GM18520 (cell line): ENCODE data around the gene GALNT18.

Source experiments
- ATAC-seq: cut with Tn5 transposase; IDR thresholded peaks from one replicate; pipeline ENCODE4 v1.9.1; 2021; ENCODE audit not compliant: unreplicated experiment

GALNT18 gene

GRCh38 chr11:11534981-11535380, 86.8 kb downstream of the GALNT18 start:
- no peak for ATAC-seq

GRCh38 chr11:11533751-11534150, 88.1 kb downstream of the GALNT18 start:
- ATAC-seq: no peak

DNA sequence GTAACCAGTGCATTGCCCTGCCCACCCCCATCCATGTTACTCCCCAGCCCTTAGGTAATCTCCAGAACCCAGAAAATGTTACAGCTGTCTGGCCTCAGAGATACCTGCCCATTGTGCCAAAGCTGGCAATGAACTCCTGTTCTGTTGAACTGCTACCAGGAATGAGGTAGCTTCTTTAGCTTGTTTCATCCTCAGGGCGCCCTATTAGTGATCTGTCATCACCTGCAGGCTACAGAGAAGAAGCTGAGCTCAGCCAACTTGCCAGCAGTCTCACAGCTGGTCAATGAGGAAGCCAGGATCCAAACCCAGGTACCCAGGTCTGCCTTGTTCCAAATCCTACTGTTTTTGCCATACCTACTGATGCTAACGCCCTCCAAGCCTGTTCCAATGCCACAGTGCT, 88.7 kb downstream of the GALNT18 start:
- ATAC-seq: no peak

- ATAC-seq: no peak
Observed at GRCh38 chr11:11532574-11532973, 89.2 kb downstream of the GALNT18 start.

DNA sequence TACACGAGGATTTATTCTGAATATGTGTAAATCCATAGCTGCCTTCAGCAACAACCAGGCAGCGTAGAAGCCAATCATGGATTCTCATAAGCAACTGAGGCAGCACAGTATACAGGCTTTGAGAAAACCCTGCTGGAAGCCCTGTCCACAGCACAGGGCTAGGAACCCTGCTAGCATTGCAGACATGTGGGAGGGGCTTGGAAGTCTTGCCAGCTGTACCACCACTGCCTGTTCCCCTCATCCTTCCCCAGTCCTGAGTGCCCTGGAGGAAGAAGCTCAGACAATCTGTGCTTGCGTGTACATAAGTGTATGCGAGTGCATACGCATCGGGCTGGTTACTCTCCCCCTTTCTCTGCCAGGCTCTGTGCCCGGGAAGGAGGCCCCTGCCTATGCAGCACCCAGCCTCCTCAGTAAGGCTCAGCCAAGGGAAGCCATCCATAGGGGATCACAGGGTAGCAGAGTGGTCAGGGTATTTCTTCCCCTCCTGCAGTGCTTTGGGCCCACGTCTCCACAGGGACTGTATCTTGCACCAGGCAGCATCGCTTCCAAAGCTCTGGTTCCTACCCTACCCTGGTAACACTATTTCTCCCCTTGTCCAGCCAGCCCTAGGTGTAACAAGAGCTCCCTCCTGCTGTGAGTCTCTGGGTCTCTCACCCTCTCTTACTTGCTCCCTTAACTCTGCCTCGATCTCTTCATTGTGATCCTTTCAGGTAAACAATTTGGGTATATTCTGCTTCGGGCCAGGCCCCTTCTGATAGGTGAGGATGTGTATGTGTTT, 90.5 kb downstream of the GALNT18 start:
- no peak for ATAC-seq

DNA sequence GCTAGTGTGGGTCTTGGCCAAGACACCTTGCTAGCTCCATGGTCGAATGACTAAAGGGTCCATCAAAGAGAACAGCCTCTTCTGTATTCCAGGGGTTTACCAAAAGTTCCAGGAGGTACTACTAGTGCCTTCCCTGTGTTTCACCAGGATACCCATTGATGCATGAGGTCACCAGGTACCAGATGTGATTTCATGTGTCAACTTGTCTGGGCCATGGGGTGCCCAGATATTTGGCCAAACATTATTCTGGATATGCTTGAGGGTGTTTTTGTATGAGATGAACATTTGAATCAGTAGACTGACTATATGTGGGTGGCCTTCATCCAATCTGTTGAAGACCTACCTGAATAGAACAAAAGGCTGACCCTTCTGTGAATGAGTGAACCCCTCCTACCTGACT, 92.8 kb downstream of the GALNT18 start:
- no peak for ATAC-seq

GRCh38 chr11:11525283-11525682, 96.5 kb downstream of the GALNT18 start:
- no peak for ATAC-seq

- ATAC-seq: no peak
Observed at GRCh38 chr11:11524436-11525061, 97.3 kb downstream of the GALNT18 start.

GRCh38 chr11:11522591-11522990, 99.2 kb downstream of the GALNT18 start:
- ATAC-seq: no peak

GRCh38 chr11:11521306-11522002, 100.4 kb downstream of the GALNT18 start:
- ATAC-seq: no peak

- no peak for ATAC-seq
Observed at GRCh38 chr11:11520231-11521015, 101.4 kb downstream of the GALNT18 start.

- ATAC-seq: no peak
Observed at GRCh38 chr11:11519184-11519583, 102.6 kb downstream of the GALNT18 start.

DNA sequence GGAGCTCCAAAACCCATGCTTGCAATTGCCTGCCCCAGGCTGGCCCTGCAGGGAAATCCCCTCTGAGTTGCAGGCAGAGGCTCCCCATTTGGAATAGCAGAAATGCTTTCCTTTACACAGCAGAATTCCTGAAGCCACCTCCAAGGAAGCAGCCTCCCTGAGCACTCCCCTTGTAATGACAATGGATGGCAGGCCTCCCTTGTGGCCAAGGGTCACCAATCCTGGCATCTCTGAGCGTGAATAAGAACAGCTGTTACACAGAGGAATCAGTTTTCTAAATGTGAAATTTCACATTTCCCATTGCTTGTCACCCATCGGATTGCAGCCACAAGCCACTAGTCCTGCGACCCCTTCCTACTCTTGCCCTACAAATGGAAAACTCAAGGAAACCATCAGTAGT, 107.6 kb downstream of the GALNT18 start:
- no peak for ATAC-seq

DNA sequence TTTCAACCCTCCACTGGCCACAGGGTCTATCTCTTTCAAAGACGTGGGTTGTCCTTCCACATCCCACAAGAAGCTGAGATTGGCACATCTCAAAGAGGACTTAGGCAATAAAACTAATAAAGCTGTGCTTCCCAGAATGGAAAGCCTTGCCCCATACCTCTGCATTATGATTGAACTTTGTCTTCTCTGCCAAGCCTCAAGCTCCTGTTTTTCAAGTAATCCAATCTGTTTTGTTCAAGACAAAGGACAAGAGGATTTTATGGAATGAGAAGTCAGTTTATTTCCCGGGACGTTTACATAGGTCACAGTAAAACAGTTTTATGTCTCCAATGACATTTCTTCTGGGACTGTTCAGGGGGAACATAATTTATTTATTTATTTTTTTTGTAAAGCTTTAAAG, 108.4 kb downstream of the GALNT18 start:
- ATAC-seq: no peak

- ATAC-seq: no peak
Observed at GRCh38 chr11:11512929-11513328, 108.9 kb downstream of the GALNT18 start.

DNA sequence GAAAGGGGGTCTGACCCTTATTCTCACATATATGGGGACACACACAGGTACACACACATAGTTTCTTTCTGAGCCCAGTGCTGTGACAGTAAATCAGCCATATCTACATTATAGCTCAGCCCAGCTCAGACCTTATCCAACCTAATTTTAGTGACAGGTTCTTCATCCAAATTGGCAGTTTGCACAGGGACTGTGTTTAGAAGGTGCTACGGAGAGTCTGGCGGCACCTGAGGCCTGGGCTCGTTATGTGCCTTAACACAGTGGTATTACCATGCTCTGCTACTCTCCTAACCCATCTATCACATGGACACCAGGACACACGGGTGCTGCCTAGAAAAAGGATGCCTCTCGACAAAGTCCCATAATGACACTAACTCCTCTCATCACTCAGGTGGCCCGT, 109.3 kb downstream of the GALNT18 start:
- no peak for ATAC-seq

DNA sequence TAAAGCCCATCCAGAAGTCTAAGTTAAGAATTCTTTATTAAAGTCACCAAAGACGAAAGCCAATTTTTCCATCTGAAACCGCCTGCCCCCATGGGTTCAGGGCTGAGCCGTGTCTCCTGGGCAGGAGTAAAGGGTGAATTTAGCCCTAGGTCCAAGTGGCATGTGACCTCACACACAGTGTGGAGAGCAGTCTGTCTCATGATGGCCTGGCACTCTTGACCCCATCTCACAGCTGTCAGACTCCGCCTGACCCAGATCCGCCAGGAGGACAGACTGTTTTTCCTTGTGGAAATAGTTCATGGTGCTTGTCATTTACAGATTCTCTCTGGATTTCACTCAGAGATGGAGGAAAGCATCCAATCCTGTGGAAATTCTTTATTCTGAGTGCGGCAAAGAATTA, 109.7 kb downstream of the GALNT18 start:
- ATAC-seq: no peak

DNA sequence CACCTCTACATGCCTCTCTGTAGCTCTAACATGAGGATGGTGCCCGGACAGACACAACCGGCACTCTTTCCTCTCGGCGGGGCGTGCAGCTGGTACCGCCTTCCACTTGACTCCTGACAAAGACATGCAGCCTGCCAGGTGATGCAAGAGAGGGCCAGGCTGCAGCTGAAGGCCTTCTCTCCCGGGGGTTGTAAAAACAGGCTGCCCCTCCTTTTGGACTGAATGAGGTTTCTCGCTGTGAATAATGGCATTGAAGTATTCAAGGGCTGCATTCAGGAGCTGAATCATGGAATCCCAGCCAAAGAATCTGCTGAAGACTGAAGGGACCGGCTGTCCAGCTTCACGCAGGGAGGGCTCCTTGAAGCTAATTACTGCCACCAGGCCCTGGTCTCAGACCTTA, 110.9 kb downstream of the GALNT18 start:
- no peak for ATAC-seq

DNA sequence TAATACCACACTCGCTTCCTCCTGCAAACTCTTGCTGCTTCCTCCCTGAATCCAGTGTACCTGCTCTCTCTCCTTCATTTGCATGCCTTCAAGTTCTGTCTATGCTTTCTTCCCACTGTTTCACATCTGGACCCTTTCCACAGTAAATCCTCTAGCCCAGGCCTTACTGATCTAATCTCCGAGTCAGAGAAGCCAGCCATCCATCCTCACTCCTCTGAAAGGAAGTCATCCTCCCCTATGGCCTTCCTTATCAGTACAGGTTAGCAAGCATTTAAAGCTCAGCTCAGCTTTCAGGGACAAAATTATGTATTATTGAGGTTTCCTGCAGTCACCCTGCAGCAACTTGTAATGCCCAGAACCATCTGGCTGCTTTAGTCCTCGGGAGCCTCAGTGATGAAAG, 116.1 kb downstream of the GALNT18 start:
- no peak for ATAC-seq

DNA sequence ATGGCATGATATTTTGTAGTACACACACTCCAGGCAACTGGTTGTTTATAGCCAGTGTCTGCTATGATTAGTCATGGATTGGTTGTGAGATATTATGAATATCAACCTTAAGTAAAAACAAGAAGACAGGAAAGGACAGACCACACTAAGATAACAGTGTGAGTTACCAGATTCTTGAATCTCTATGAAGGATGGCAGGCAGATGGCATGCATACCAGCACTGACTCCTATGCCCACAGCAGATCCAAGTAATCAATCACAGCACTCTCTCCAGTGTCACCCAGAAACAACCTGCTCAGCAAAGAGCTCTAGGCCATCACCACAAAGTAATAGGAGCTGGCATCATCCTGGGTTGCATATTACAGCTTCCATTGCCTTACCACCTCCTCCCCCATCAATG, 116.6 kb downstream of the GALNT18 start:
- ATAC-seq: no peak

DNA sequence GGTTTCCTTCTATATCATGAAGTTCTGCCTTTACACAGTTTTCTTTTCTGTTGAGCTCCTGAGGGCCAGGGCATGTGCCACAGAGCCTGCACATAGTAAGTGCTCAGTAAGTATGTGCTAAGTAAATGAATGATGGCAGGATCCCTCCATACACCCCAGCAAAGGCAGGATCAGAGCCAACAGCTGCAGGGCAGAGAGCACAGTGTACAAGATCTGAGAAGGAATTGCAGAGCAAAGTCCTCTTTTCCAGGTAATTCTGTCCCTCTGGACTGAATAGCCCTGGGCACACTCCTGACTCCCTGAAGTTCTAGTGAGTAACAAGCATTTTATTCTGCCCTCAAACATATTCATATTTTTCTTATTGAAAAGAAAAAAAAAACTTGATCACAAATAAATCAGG, 117.7 kb downstream of the GALNT18 start:
- no peak for ATAC-seq
